ENCODE results near the gene FZR1.

The FZR1 gene

GRCh38 chr19:3573858-3574637 is 67.9 kb downstream of the FZR1 start:
- no peak for TF ChIP-seq CTCF (conservative IDR thresholded peaks at IDR 0.05; ENCODE audit: control insufficient read depth, insufficient read depth, low read depth, low read length)
- peak overlapping the region; percentile 85 for H3K4me3 ChIP-seq (ENCODE audit: control insufficient read depth, low read depth, low read length)
- peak; percentile 95 for DNase-seq (ENCODE audit: low read depth)

GRCh38 chr19:3575260-3575741 is 69.2 kb downstream of the FZR1 start:
- DNase-seq (ENCODE audit: low read depth), result no peak
- peak; percentile 12 for TF ChIP-seq CTCF (conservative IDR thresholded peaks at IDR 0.05; ENCODE audit: control insufficient read depth, insufficient read depth, low read depth, low read length)
- H3K4me3 ChIP-seq (ENCODE audit: control insufficient read depth, low read depth, low read length), result no peak overlapping the region

- no peak for DNase-seq (ENCODE audit: low read depth)
- H3K4me3 ChIP-seq (ENCODE audit: control insufficient read depth, low read depth, low read length), result peak overlapping the region; percentile 6
- TF ChIP-seq CTCF (conservative IDR thresholded peaks at IDR 0.05; ENCODE audit: control insufficient read depth, insufficient read depth, low read depth, low read length), result no peak
Measured at GRCh38 chr19:3575949-3576673, 70.0 kb downstream of the FZR1 start.

- H3K4me3 ChIP-seq (ENCODE audit: control insufficient read depth, low read depth, low read length), result peak overlapping the region; percentile 6
- peak; percentile 79 for DNase-seq (ENCODE audit: low read depth)
- no peak for TF ChIP-seq CTCF (conservative IDR thresholded peaks at IDR 0.05; ENCODE audit: control insufficient read depth, insufficient read depth, low read depth, low read length)
Measured at GRCh38 chr19:3576696-3577443, 70.8 kb downstream of the FZR1 start.

GRCh38 chr19:3577723-3578344 is 71.7 kb downstream of the FZR1 start:
- DNase-seq (ENCODE audit: low read depth), result no peak

More at GRCh38 chr19:3577723-3578344, 71.7 kb downstream of the FZR1 start:
- H3K4me3 ChIP-seq (ENCODE audit: control insufficient read depth, low read depth, low read length), result no peak overlapping the region
- no peak for TF ChIP-seq CTCF (conservative IDR thresholded peaks at IDR 0.05; ENCODE audit: control insufficient read depth, insufficient read depth, low read depth, low read length)

All from fibroblast of mammary gland (primary cell).